ENCODE data around the gene TAC1.

GRCh38 chr7:97731736-97732564, at the start of gene TAC1:
- TF ChIP-seq POLR2A (IDR thresholded peaks at IDR 0.05) = no peak
- no peak for TF ChIP-seq CTCF (IDR thresholded peaks at IDR 0.05)
- no peak for TF ChIP-seq POLR2AphosphoS5 (IDR thresholded peaks at IDR 0.05)
